ENCODE data around the gene NTN4. TPM values are rescaled to one million over a fixed set of nuclear protein-coding genes. Genes with fewer than 3 reads are reported as not detected.
"Not testable (repeated sequence)": the region's sequence is repeated elsewhere in the genome, so short reads cannot be mapped to it uniquely, and the experiment has no call there.

Gene NTN4
- total RNA-seq, 4 donors from 2014 or later = 11.1 to 21.0 (median 16.1) TPM

DNA sequence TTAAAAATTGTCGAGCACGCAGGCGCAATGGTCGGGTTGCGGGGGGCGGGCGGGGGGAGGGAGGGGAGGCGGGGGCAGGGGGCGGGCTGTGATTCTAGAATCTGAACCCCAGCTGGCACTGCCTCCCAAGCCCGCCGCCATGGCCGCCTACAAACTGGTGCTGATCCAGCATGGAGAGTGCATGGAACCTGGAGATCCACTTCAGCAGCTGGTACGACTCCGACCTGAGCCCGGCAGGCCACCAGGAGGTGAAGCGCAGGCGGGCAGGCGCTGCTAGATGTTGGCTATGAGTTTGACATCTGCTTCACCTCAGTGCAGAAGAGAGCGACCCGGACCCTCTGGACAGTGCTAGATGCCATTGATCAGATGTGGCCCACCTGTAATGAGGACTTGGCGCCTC is 118.4 kb downstream of the NTN4 start:
- Histone ChIP-seq H3K9me3 (no peaks in the 10 kb centered on the region), H3K36me3 (no peaks in the 10 kb centered on the region), H3K27ac (no peak overlapping the region), H3K27me3 (no peaks in the 10 kb centered on the region), H3K4me3 (replicated peaks in 1 of 3) (no peak overlapping the region), H3K4me1 (no peaks in the 10 kb centered on the region)
- TF ChIP-seq POLR2A (IDR thresholded peaks at IDR 0.05) = no peak
- TF ChIP-seq, protein P1, sequence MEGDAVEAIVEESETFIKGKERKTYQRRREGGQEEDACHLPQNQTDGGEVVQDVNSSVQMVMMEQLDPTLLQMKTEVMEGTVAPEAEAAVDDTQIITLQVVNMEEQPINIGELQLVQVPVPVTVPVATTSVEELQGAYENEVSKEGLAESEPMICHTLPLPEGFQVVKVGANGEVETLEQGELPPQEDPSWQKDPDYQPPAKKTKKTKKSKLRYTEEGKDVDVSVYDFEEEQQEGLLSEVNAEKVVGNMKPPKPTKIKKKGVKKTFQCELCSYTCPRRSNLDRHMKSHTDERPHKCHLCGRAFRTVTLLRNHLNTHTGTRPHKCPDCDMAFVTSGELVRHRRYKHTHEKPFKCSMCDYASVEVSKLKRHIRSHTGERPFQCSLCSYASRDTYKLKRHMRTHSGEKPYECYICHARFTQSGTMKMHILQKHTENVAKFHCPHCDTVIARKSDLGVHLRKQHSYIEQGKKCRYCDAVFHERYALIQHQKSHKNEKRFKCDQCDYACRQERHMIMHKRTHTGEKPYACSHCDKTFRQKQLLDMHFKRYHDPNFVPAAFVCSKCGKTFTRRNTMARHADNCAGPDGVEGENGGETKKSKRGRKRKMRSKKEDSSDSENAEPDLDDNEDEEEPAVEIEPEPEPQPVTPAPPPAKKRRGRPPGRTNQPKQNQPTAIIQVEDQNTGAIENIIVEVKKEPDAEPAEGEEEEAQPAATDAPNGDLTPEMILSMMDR (IDR thresholded peaks at IDR 0.05) = no peak
- 90 to 95% methylated on average over 20 of the region's 21 CpGs for WGBS, 2 donors
- intact Hi-C loops (cut with DNase I) = no loop called here
- DNase-seq = no peak

- Histone ChIP-seq H3K9me3 (no peaks in the 10 kb centered on the region), H3K27me3 (no peaks in the 10 kb centered on the region), H3K27ac (no peak overlapping the region), H3K4me3 (replicated peaks in 1 of 3) (no peak overlapping the region), H3K36me3 (no peaks in the 10 kb centered on the region), H3K4me1 (no peaks in the 10 kb centered on the region)
- TF ChIP-seq, protein P1 (IDR thresholded peaks at IDR 0.05) = no peak
- TF ChIP-seq POLR2A (IDR thresholded peaks at IDR 0.05) = no peak
- WGBS, 2 donors = 88 to 94% methylated on average over 6 of the region's 6 CpGs
- no peak for DNase-seq
- intact Hi-C loops (cut with DNase I) = no loop called here
Observed at GRCh38 chr12:95671265-95671664, 119.3 kb downstream of the NTN4 start.

DNA sequence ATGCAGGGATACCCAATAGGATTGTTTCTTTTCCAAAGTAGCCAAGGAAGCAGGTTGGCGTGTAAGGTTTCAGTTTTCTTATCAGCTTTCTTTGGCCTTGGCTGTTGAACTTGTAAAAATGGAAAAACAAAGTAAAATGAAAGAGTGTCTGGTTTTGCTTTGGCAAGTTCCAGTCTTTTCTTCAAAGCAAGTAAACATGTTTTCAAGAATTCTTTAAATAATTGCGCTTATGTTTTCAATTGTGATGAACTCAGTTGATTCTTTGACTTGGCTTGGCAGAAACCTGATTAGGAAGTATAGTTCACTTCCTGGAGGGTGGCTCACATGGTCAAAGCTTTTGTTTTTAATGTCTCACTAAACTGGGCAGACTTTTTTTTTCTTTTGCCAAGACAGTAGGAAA is 127.0 kb downstream of the NTN4 start:
- H3K27me3 ChIP-seq = no peaks in the 10 kb centered on the region
- WGBS, 2 donors = 71 to 75% methylated on average over 2 of the region's 2 CpGs
- TF ChIP-seq, protein P1 (IDR thresholded peaks at IDR 0.05) = no peak
- no peak for TF ChIP-seq POLR2A (IDR thresholded peaks at IDR 0.05)
- H3K27ac ChIP-seq = peak overlapping the region in 1 of 3 donors; percentile 13
- no peak overlapping the region for H3K4me3 ChIP-seq (replicated peaks in 1 of 3)
- DNase-seq = no peak
- intact Hi-C loops (cut with DNase I) = no loop called here
- no peaks in the 10 kb centered on the region for H3K9me3 ChIP-seq
- H3K4me1 ChIP-seq = no peaks in the 10 kb centered on the region
- H3K36me3 ChIP-seq = no peaks in the 10 kb centered on the region

DNA sequence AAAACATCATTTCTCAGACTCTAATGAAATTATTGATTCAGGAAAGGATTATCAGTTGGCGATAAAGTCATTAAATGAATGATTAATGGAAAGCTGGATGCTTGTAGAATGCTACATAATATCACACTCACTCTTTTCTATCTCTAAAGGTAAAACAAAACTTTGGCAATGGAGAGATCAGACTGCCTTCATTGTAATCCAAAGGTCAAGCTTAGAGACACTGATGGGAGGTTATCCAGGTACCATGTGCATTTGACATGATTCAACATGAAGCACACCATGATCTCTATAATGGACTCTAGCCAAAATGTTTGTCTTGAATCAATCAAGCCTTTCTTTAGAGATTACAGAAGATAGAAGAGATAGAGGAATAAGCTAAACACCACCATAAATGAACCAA is 129.2 kb downstream of the NTN4 start:
- DNase-seq = no peak
- WGBS, 2 donors = 97 to 98% methylated on average over 1 of the region's 1 CpG
- no peak overlapping the region for H3K4me3 ChIP-seq (replicated peaks in 1 of 3)
- no peaks in the 10 kb centered on the region for H3K9me3 ChIP-seq
- no peaks in the 10 kb centered on the region for H3K4me1 ChIP-seq
- H3K36me3 ChIP-seq = no peaks in the 10 kb centered on the region
- no peak overlapping the region for H3K27ac ChIP-seq
- intact Hi-C loops (cut with DNase I) = no loop called here
- TF ChIP-seq POLR2A (IDR thresholded peaks at IDR 0.05) = no peak
- TF ChIP-seq, protein P1 (IDR thresholded peaks at IDR 0.05) = no peak
- H3K27me3 ChIP-seq = no peaks in the 10 kb centered on the region

DNA sequence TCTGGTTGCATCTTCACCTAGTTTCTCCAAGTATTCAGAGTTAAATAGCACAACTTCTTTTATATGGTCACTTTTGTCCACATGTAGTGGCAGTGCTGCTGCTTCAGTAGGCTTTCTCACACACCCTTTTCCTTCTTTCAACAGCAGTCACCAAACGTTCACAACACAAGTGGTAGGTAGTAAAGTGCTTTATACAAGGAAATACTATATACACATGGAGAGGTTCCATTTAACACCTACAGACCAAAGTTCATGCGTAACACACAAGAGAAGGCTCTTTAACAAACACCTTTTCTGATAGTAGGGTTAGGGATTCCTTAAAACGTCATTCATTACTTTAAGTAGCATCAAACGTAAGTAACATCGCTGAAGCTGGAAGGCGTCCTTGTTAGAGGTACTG is 132.2 kb downstream of the NTN4 start:
- Histone ChIP-seq H3K36me3 (no peaks in the 10 kb centered on the region), H3K27ac (no peak overlapping the region), H3K9me3 (no peaks in the 10 kb centered on the region), H3K27me3 (no peaks in the 10 kb centered on the region), H3K4me1 (no peaks in the 10 kb centered on the region), H3K4me3 (replicated peaks in 1 of 3) (no peak overlapping the region)
- no peak for TF ChIP-seq POLR2A (IDR thresholded peaks at IDR 0.05)
- no peak for DNase-seq
- intact Hi-C loops (cut with DNase I) = no loop called here
- whole genome bisulfite sequencing, 2 donors = 71 to 77% methylated on average over 6 of the region's 6 CpGs

- intact Hi-C loops (cut with DNase I); H3K27ac ChIP-seq; H3K4me1 ChIP-seq; DNase-seq; H3K4me3 ChIP-seq (replicated peaks in 1 of 3); H3K9me3 ChIP-seq; H3K27me3 ChIP-seq; H3K36me3 ChIP-seq: not testable (repeated sequence)
- WGBS, 2 donors = 87 to 92% methylated on average over 3 of the region's 3 CpGs
Observed at GRCh38 chr12:95654665-95655064, 135.9 kb downstream of the NTN4 start.
